A549 (cell line): ENCODE results near the gene SRPX2.

Experiments
- CTCF ChIP-seq: fragments of >200 bp; sonication (Bioruptor Twin); formaldehyde crosslinking; IDR thresholded peaks from 3 replicates; pipeline ENCODE4 v1.5.1; 2016
- E2F6 ChIP-seq: IDR thresholded peaks from 2 replicates; pipeline ENCODE4 v1.6.1; 2012; ENCODE audit warnings: low read depth, borderline replicate concordance
- HMGXB4 ChIP-seq: fragments of 250-450 bp; sonication (Bioruptor Pico); IDR thresholded peaks from 2 replicates; pipeline ENCODE4 v1.5.0; 2021; ENCODE audit warnings: mild to moderate bottlenecking, moderate library complexity, borderline replicate concordance
- HOXB5 ChIP-seq: fragments of 250-450 bp; sonication (Bioruptor Pico); IDR thresholded peaks from 2 replicates; pipeline ENCODE4 v1.5.0; 2020; ENCODE audit warnings: mild to moderate bottlenecking, moderate library complexity

GRCh38 chrX:100696699-100697351, 52.8 kb downstream of the SRPX2 start:
- no peak for TF ChIP-seq CTCF
- TF ChIP-seq HOXB5, result no peak
- no peak for TF ChIP-seq HMGXB4
- no peak for TF ChIP-seq E2F6
